Memory B cell (primary cell): ENCODE measurements around the gene ACO2.

Source experiments
- ATAC-seq: fragments of 150-1000 bp; cut with Tn5 transposase; 2 replicates; pipeline ENCODE4 v1.10.0; 2021; ENCODE audit warnings: low read depth, mild to moderate bottlenecking, moderate library complexity
- DNase-seq, 2 donors: peaks; one replicate each; pipeline ENCODE4 v3.0.0; 2022; ENCODE audit warnings: low spot score in 2 of 2
- H3K27ac Mint-ChIP-seq: one replicate; pipeline ENCODE4 v1.8.0; 2022; ENCODE audit warnings: mild to moderate bottlenecking, moderate library complexity, mixed read lengths
- H3K27me3 Mint-ChIP-seq: one replicate; pipeline ENCODE4 v1.8.0; 2022; ENCODE audit warnings: mixed read lengths
- H3K36me3 Mint-ChIP-seq: one replicate; pipeline ENCODE4 v1.8.0; 2022; ENCODE audit warnings: mild to moderate bottlenecking, mixed read lengths
- H3K4me1 Mint-ChIP-seq: one replicate; pipeline ENCODE4 v1.8.0; 2022; ENCODE audit warnings: mixed read lengths
- H3K4me3 Mint-ChIP-seq: one replicate; pipeline ENCODE4 v1.8.0; 2022; ENCODE audit warnings: mild to moderate bottlenecking, moderate library complexity, mixed read lengths
- H3K9me3 Mint-ChIP-seq: one replicate; pipeline ENCODE4 v1.8.0; 2022; ENCODE audit warnings: mixed read lengths

The ACO2 gene

DNA sequence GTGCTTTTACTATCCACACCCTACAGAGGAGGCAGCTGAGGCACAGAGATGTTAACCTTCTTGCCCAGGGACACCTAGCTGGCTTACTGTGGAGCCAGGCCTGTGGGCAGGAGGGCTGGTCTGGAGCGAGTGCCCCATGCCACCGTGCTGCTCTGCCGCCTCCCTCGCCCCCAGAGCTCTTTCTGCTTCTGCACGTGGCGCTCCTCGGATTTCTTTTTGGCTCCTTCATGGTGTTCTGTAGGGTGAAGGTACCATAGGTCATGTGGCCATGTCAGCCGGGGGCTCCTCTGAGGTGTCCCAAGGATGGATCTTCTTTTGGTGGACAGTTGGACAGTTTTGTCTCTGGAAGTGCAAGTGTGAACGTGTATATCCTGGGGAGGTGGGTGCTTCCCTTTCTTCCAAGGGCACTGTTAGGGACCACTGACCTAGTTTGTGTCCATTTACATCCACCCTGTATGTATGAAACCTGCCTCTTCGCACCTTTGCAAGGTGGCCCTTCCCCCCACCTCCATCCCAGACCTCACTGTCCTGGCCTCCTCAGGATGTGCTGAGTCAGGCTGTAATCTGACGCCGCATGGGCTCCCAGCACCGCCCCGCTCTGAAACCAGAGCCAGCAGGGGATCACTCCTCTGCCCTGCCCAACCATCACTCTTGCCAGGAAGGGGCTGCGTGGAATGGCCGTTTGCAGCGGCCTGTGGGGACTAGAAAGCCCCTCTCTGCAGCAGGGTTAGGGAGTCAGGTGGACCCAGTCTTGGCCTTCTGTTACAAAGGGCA is 43.7 kb downstream of the ACO2 start:
- H3K36me3 Mint-ChIP-seq: peaks cover 25% of the 10 kb centered on the region
- H3K27ac Mint-ChIP-seq: no peak overlapping the region
- H3K27me3 Mint-ChIP-seq: no peaks in the 10 kb centered on the region
- no peaks in the 10 kb centered on the region for H3K4me1 Mint-ChIP-seq
- H3K9me3 Mint-ChIP-seq: no peaks in the 10 kb centered on the region
- no peak overlapping the region for H3K4me3 Mint-ChIP-seq
- no peak for ATAC-seq
- no peak for DNase-seq

DNA sequence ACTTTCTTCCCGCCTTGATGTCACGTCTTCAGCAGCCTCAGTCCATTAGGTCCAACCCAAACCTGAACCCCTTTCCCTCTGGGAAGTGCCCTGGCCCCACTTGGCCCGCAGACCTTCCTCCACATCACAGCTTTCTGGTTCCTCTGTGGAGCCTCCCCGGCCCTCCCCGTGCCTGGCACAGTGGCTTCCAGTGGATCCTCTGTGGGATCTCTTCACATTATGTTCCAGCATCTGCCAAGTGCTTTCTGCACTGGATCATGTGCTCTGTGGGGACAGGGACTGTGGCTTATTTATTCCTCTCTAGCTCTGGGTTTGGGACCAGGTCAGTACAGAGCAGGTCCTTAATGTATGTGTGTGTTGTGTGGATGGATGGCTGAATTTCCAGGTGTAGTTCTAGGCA is 44.5 kb downstream of the ACO2 start:
- Mint-ChIP-seq H3K36me3 (peaks cover 21% of the 10 kb centered on the region), H3K27ac (no peak overlapping the region), H3K9me3 (no peaks in the 10 kb centered on the region), H3K4me1 (no peaks in the 10 kb centered on the region), H3K27me3 (no peaks in the 10 kb centered on the region), H3K4me3 (no peak overlapping the region)
- ATAC-seq (no peak), DNase-seq (no peak)

DNA sequence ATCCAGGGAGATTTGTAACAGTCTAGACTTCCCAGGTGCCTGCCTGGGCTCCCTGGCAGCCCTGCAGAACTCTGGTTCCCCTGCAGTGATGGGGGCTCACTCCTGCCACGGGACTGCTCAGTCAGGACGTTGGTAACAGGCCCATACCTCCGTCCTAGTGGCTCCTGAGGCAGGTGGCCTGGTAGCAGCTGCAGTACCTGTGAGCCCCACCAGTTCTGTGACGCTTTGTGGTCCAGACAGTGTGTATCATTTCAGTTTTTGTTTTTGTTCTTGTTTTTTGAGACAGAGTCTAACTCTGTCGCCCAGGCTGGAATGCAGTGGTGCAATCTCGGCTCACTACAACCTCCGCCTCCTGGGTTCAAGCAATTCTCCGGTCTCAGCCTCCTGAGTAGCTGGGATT is 47.5 kb downstream of the ACO2 start:
- no peaks in the 10 kb centered on the region for H3K9me3 Mint-ChIP-seq
- ATAC-seq: peak; percentile 46
- H3K36me3 Mint-ChIP-seq: peaks cover 12% of the 10 kb centered on the region
- no peaks in the 10 kb centered on the region for H3K27me3 Mint-ChIP-seq
- H3K4me3 Mint-ChIP-seq: no peak overlapping the region
- H3K4me1 Mint-ChIP-seq: no peaks in the 10 kb centered on the region
- H3K27ac Mint-ChIP-seq: no peak overlapping the region
- no peak for DNase-seq

DNA sequence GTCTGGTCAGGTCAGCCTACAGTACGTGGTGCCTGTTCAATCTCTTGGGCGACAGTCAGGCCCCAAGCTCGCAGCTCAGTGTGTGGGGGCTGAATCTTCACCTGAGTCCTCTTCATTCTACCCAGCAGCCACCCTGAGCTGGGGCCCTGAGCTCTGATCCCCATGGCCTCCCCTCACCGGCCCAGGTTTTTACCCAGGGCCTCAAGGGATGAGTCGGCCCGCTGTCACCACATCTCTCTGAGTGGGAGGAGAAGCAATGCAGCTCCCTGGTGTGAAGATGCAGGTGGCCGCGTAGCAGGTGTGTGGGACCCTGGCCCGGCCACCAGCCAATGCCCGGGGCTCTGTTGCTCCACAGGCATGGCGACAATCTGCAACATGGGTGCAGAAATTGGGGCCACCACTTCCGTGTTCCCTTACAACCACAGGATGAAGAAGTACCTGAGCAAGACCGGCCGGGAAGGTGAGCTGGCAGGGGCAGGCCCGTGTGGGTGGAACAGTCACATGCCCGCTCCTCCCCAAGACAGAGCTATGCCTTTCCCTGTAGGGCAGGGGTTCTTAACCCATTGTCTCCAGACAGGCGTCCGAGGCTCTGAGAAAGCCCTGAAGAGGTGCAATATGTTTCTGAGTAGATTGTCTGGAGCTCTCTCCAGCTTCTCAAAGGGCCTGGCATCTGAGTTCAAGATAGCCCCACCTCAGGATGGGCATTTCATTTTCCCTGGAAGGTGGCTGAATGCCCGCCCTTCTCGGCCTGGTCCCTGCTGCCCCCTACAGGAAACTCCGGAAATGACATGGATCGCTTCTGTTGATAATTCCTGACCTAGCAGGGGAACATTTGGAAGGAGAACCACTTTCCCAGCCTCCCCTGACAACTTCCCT is 48.5 kb downstream of the ACO2 start:
- no peak overlapping the region for H3K27ac Mint-ChIP-seq
- no peak for ATAC-seq
- H3K36me3 Mint-ChIP-seq: peaks cover 11% of the 10 kb centered on the region
- no peaks in the 10 kb centered on the region for H3K27me3 Mint-ChIP-seq
- no peak overlapping the region for H3K4me3 Mint-ChIP-seq
- no peaks in the 10 kb centered on the region for H3K9me3 Mint-ChIP-seq
- H3K4me1 Mint-ChIP-seq: no peaks in the 10 kb centered on the region
- peak; percentile 44 to 45 for DNase-seq

DNA sequence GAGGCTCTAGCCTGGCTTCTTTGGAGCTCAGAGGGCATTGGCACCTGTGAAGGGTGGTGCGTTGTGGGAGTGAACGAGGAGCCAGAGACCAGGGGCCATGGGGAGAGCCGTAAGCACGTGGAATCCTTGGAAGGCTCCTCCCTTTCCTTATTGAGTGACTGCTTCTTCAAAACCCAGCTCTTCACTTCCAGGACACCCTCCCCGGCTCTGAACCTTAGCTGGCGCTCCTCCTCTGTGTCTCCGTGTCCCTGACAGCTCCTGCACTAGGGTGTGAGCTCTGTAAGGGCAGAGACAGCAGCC is 49.1 kb downstream of the ACO2 start:
- peaks cover 8% of the 10 kb centered on the region for H3K36me3 Mint-ChIP-seq
- H3K27me3 Mint-ChIP-seq: no peaks in the 10 kb centered on the region
- no peak overlapping the region for H3K4me3 Mint-ChIP-seq
- H3K27ac Mint-ChIP-seq: no peak overlapping the region
- peaks cover under 1% of the 10 kb centered on the region for H3K4me1 Mint-ChIP-seq
- ATAC-seq (no peak), DNase-seq (no peak)
- H3K9me3 Mint-ChIP-seq: no peaks in the 10 kb centered on the region

DNA sequence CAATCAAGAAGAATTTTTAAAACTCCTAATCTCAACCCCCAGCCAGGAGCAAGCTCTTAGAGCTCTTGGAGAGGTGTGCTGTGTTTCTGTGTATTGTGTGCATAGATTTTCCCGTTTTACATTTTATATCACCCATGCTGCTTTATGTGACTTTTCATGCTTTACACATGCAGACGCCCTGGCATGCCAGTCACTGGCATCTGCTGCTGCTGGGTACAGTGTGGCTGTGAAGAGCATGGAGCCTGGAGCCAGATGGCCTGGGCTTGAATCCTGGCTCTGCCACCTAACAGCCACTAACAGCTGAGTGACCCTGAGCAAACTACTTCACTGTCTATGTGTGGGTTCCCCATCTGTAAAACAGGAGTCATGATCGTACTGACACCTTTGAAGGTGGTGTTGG is 52.2 kb downstream of the ACO2 start:
- peaks cover 5% of the 10 kb centered on the region for H3K4me1 Mint-ChIP-seq
- no peak for ATAC-seq
- H3K27me3 Mint-ChIP-seq: no peaks in the 10 kb centered on the region
- peaks cover 3% of the 10 kb centered on the region for H3K36me3 Mint-ChIP-seq
- no peak overlapping the region for H3K27ac Mint-ChIP-seq
- H3K4me3 Mint-ChIP-seq: no peak overlapping the region
- no peaks in the 10 kb centered on the region for H3K9me3 Mint-ChIP-seq
- no peak for DNase-seq

DNA sequence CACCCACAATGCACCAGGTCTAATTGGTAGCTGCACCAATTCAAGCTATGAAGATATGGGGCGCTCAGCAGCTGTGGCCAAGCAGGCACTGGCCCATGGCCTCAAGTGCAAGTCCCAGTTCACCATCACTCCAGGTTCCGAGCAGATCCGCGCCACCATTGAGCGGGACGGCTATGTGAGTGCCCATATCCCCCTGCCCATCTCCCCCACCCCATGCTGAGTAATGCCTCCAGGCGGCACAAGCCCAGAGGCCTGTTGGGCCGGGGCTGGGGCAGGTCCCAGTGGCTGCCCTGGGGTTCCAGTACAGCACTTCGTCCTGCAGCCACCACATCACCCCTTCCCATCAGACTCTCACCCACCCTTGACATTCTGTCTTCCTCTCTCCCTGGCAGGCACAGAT is 53.9 kb downstream of the ACO2 start:
- Mint-ChIP-seq H3K36me3 (peaks cover 6% of the 10 kb centered on the region), H3K27ac (peak overlapping the region; percentile 65), H3K4me1 (peaks cover 8% of the 10 kb centered on the region), H3K27me3 (no peaks in the 10 kb centered on the region), H3K9me3 (no peaks in the 10 kb centered on the region), H3K4me3 (no peak overlapping the region)
- DNase-seq: no peak
- ATAC-seq: no peak

DNA sequence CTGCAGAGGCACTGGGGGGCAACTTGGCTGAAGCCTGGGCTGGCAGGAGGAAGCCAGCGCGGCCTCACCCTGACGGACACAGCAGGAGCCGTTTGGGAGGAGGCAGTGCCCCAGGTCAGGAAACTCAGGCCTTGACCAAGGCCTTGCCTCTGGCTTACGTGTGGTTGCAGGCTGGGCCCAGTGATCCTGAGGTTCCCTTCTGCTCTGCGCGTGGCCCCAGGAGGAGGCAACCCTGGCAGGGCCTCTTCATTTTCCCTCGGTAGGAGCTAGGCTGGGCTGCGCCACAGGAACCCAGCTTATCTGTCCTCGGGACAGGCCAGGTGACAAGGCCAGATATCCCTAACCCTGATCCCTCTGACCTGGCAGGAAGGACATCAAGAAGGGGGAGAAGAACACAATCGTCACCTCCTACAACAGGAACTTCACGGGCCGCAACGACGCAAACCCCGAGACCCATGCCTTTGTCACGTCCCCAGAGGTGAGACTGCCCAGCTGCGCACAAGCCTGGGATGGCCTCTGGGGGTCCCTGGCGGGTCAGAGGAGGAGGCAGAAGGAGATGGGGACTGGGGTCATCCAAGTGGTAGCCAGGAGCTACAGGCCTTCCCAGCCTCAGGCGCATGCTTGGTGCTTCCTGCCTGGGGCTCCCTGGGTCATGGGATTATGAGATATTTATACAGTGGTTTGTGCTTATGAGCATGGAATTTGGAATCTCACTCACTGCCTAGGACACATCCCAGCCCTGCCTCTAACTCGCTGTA is 54.7 kb downstream of the ACO2 start:
- no peak for DNase-seq
- Mint-ChIP-seq H3K9me3 (no peaks in the 10 kb centered on the region), H3K4me1 (peaks cover 8% of the 10 kb centered on the region), H3K27me3 (no peaks in the 10 kb centered on the region), H3K36me3 (peaks cover 10% of the 10 kb centered on the region), H3K4me3 (no peak overlapping the region), H3K27ac (peak overlapping the region; percentile 65)
- ATAC-seq: no peak

DNA sequence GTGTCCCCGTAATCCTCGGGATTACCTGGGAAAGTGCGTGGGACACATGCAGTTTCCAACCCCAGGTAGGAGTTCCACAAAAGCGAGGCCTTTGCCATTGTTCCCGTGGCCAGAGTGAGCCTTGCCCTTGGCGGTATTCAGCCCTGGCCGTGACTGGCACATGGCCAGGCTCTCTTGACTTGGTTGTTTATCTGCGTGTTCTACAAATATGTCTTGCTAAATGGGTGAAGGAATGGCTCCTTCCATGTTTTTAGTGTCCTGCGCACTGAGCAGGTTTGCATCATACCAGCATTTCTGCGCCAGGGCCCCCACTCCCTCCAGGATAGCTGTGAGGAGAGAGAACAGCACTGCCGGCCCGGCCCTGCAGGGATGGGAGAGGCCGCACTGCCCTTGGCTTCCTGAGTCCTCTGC is 55.3 kb downstream of the ACO2 start:
- Mint-ChIP-seq H3K36me3 (peaks cover 13% of the 10 kb centered on the region), H3K4me3 (no peak overlapping the region), H3K27ac (no peak overlapping the region), H3K27me3 (no peaks in the 10 kb centered on the region), H3K9me3 (no peaks in the 10 kb centered on the region), H3K4me1 (peaks cover 8% of the 10 kb centered on the region)
- no peak for ATAC-seq
- no peak for DNase-seq

DNA sequence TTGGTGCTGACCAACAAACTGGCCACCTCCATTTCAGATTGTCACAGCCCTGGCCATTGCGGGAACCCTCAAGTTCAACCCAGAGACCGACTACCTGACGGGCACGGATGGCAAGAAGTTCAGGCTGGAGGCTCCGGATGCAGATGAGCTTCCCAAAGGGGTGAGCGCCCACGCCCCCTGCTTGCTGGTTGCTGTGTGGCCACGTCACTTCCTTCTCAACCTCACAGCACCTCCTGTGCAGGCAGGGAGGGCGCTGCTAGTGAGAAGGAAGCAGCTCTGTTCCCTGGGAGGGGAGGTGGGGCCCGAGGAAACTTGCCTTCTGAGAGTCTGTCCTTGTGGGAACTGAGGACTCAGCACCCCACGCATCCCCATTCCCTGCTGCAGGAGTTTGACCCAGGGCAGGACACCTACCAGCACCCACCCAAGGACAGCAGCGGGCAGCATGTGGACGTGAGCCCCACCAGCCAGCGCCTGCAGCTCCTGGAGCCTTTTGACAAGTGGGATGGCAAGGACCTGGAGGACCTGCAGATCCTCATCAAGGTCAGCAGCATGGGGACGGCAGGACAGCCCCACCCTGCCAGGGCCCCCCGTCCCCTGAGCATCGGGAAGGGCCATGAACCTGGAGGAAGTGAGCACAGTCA is 56.0 kb downstream of the ACO2 start:
- peaks cover 13% of the 10 kb centered on the region for H3K36me3 Mint-ChIP-seq

DNA sequence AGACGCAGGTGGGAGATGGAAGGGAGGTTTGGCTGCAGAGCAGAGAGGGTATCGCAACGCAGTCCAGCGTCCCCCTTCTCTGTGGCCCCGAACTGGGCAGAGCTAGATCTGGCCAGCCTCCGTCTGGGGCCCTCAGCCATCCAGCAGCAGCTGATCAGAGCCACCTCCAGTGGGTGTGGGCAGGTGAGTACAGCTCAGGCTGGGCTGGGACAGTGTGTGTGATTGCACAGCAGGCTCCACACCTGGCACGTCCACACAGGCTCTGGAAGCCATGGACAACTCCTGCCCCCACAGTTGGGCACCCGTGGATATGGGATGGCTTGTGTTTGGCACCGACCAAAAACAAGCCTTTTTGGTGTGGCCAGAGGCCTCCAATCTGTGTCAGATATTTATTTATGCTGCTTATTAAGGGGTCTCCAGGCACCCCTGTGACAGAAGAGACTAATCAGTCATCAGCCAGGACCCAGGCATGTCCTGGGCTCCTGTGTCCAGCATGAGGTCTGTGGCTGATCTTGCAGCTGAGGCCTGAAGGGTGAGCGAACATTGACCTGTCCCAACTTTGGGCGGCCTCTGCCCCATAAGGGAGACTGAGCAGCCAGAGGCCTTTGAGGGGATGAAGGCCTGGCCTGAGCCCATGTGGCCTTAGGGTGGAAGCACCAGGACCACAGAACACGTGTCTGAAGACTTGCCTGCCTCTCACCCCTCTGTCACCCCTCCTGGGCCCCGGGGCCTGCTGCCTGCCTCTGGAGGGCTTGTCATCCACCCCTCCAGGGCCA is 56.7 kb downstream of the ACO2 start:
- H3K9me3 Mint-ChIP-seq: no peaks in the 10 kb centered on the region
- DNase-seq (no peak), ATAC-seq (no peak)
- peaks cover 13% of the 10 kb centered on the region for H3K36me3 Mint-ChIP-seq
- peak overlapping the region; percentile 74 for H3K27ac Mint-ChIP-seq
- peaks cover 8% of the 10 kb centered on the region for H3K4me1 Mint-ChIP-seq
- no peaks in the 10 kb centered on the region for H3K27me3 Mint-ChIP-seq
- H3K4me3 Mint-ChIP-seq: no peak overlapping the region

More for the DNA sequence above, 56.0 kb downstream of the ACO2 start:
- ATAC-seq (peak; percentile 68), DNase-seq (no peak)
- Mint-ChIP-seq H3K4me3 (no peak overlapping the region), H3K4me1 (peaks cover 8% of the 10 kb centered on the region), H3K27ac (no peak overlapping the region), H3K27me3 (no peaks in the 10 kb centered on the region), H3K9me3 (no peaks in the 10 kb centered on the region)

DNA sequence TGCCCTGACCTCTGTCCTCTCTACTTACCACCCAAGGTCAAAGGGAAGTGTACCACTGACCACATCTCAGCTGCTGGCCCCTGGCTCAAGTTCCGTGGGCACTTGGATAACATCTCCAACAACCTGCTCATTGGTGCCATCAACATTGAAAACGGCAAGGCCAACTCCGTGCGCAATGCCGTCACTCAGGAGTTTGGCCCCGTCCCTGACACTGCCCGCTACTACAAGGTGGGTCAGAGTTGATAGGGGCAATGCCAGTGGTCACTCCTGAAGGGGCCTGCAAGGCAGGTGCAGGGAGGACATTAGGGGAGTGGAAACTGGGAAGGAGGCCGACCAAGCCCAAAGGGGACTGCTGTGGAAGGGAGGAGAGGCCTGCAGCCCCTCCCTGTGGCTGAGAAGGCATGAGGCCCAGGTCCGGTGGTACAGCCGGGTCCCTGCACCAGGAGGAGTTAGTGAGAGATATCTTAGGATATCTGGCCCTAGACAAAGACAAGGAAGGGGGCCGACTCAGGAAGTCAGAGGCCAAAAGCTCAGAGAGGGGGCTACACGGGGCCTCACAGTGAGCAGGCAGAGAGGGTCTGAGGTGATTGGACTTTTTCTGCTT is 57.4 kb downstream of the ACO2 start:
- Mint-ChIP-seq H3K27me3 (no peaks in the 10 kb centered on the region), H3K4me3 (no peak overlapping the region), H3K9me3 (no peaks in the 10 kb centered on the region), H3K4me1 (peaks cover 8% of the 10 kb centered on the region), H3K36me3 (peaks cover 15% of the 10 kb centered on the region), H3K27ac (peak overlapping the region; percentile 74)
- ATAC-seq (no peak), DNase-seq (no peak)
